Measurements from ENCODE around the gene SDE2.

DNA sequence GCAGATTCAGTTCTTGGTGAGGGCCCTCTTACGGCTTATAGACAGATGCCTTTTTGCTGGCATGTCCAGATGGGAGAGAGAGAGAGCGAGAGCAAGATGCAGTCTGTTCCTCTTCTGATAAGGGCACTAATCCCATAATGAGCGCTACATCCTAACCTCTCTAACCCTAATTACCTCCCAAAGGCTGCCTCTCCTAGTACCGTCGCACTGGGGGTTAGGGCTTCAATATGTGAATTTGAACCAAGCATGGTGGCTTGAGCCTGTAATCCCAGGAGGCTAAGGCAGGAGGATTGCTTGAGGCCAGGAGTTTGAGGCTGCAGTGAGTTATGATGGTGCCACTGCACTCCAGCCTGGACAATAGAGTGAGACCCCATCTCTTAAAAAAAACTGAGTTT lies 10.5 kb upstream of the SDE2 start:
- TF ChIP-seq, protein P1, sequence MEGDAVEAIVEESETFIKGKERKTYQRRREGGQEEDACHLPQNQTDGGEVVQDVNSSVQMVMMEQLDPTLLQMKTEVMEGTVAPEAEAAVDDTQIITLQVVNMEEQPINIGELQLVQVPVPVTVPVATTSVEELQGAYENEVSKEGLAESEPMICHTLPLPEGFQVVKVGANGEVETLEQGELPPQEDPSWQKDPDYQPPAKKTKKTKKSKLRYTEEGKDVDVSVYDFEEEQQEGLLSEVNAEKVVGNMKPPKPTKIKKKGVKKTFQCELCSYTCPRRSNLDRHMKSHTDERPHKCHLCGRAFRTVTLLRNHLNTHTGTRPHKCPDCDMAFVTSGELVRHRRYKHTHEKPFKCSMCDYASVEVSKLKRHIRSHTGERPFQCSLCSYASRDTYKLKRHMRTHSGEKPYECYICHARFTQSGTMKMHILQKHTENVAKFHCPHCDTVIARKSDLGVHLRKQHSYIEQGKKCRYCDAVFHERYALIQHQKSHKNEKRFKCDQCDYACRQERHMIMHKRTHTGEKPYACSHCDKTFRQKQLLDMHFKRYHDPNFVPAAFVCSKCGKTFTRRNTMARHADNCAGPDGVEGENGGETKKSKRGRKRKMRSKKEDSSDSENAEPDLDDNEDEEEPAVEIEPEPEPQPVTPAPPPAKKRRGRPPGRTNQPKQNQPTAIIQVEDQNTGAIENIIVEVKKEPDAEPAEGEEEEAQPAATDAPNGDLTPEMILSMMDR (IDR thresholded peaks at IDR 0.05 in 4 of 5, conservative IDR thresholded peaks at IDR 0.05 in 1 of 5) = no peak
- no peak for TF ChIP-seq POLR2A (IDR thresholded peaks at IDR 0.05)
